ENCODE data around the gene PKLR.
A peak's percentile ranks its signal among the peaks of the same experiment; 100 is the strongest.
"Not testable (repeated sequence)": the region's sequence is repeated elsewhere in the genome, so short reads cannot be mapped to it uniquely, and the experiment has no call there.

PKLR gene

GRCh38 chr1:155254714-155255242 is 46.5 kb downstream of the PKLR start:
- no peak for DNase-seq
- no peak for ATAC-seq

- ATAC-seq (no peak), DNase-seq (no peak)
These were observed 47.0 kb downstream of the PKLR start for GRCh38 chr1:155254228-155254713.

DNA sequence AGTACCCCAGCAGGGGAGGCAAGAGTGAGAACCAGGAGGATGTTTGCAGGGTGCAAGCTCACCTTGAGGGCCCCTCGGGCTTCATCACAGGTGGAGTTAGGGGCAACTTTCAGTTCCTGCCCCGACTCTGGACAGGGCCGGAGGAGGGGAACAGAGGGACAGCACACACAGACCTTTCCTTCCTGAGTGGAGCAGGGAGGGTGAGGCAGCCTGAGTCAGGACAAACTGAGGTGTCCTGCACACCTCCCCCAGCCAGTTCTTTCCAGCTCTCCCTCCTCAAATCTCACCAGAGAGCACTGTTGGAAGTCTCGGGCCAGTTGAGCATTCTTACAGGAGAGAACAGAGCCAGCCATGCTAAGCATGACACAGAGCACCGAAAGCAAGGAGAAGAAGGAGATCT is 47.4 kb downstream of the PKLR start:
- ATAC-seq (no peak), DNase-seq (no peak)

GRCh38 chr1:155253208-155253607 is 48.0 kb downstream of the PKLR start:
- ATAC-seq: no peak

DNA sequence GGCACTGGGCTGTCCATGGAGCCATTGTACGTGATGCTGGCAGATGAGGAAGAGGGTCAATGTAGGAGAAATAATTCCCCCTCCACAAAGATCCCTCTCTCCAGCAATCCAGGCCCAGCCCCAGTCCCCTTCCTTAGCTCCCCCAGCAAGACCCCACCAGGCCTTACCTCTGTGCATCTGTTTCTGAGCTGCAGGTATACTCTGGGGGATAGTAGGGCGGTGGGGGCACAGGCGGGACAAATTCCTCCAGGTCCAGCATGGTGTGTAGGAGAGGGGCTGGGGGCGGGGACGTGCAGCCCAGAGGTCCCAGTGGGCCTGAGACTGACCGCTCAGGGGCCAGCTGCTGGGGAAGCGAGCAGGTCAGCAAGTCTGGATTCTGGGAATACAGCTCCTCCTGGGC is 49.7 kb downstream of the PKLR start:
- no peak for ATAC-seq
- DNase-seq: no peak

More at GRCh38 chr1:155253208-155253607, 48.0 kb downstream of the PKLR start:
- DNase-seq: no peak

- ATAC-seq (peak; percentile 95), DNase-seq (peak; percentile 99)
These were observed 50.4 kb downstream of the PKLR start for GRCh38 chr1:155250633-155251449.

DNA sequence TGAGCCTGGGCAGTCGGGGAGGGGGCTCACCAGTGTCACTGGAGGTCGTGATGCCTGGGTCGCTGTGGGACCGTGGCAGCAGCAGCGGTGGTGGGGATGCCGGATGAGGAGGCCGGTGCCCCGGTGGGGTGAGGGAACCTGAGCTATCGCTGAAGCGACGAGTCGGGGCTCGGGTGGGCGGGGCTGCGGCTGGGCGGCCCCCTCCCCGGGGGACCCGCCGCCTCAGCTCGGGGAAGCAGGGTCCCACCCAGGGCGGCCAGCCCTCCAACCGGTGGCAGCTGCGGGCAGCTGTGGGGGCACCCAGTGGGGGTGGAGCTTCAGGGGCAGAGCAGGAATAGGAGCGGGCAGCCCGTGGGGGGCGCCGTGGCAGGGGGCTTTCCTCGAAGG is 51.0 kb downstream of the PKLR start:
- ATAC-seq (peak; percentile 15), DNase-seq (no peak)

- DNase-seq: no peak
- no peak for ATAC-seq
These were observed 53.3 kb downstream of the PKLR start for GRCh38 chr1:155247667-155248553.

- not testable (repeated sequence) for DNase-seq, ATAC-seq
These were observed 54.4 kb downstream of the PKLR start for GRCh38 chr1:155246796-155247195.

GRCh38 chr1:155245163-155245524 is 56.1 kb downstream of the PKLR start:
- ATAC-seq (peak; percentile 19), DNase-seq (no peak)

DNA sequence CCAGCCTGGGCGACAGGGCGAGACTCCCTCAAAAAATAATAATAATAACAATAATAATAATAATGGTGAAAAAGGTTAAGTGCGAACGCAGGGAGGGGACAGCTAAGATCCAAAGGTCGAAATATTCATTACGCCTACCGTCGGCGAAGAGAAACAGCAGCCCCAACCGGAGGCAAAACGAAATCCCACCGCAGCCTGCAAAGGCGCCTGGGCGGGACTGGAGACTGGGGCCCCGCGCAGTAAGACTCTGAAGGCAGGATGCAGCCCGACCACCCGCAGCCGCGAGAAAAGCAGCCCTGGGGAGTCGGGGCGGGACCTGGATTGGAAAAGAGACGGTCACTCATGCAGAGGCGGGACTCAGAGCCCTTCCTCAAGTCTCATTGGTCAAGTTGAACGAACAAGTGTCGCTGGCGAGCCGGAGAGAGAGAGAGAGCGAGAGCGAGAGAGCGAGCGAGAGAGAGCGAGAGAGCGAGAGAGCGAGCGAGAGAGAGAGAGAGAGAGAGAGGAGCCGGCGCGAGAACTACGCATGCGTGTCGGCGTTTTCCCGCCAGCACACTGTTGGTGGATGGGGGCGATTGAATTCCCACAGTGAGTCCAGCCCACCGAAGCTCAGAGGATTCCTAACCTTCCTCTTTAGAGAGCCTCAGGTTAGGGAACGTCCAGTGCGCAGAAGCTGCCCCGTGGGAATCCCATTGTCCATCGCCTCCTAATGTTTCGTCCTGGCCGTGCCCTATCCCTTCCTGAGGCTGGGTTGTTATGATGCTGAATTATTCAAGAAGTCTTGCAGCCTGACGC is 56.7 kb downstream of the PKLR start:
- peak; percentile 96 for ATAC-seq
- DNase-seq: peak; percentile 96

- DNase-seq (no peak), ATAC-seq (no peak)
These were observed 58.4 kb downstream of the PKLR start for GRCh38 chr1:155242805-155243358.

DNA sequence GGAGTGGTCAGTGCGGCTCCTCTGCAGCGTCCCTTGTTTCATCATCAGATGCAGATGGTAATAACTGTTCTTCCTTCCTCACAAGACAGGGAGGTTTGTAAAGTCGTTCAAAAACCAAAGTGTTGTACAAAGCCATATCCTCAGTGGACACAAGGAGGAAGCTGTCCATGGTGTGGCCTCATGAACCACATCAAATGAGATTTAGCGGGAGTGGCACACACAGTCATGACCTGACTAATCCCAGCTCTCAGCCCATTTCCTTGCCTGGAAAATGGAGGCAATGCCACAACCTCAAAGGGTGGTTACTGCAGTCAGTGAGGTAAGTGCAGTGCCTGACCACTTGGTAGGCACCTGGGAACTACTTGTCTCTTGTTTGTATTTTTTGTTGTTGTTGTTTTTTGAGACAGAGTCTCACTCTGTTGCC is 59.4 kb downstream of the PKLR start:
- no peak for ATAC-seq

GRCh38 chr1:155241069-155241679 is 60.1 kb downstream of the PKLR start:
- DNase-seq: peak; percentile 65
- ATAC-seq: peak; percentile 14

More for the DNA sequence above, 59.4 kb downstream of the PKLR start:
- DNase-seq: no peak
